Esophagus muscularis mucosa (tissue), 3 donors: ENCODE measurements around the gene RDH16.

ENCODE experiments used
- POLR2A ChIP-seq: fragments of 450-650 bp; IDR thresholded peaks from one replicate; pipeline ENCODE4 v1.6.1; 2017; ENCODE audit warnings: antibody characterized with exemption, moderate library complexity, mild to moderate bottlenecking, low read depth
- POLR2AphosphoS5 ChIP-seq, 2 donors: sonication (generic); formaldehyde crosslinking; IDR thresholded peaks; one replicate each; pipeline ENCODE4 v1.6.1; 2017; ENCODE audit warnings: antibody characterized with exemption in 2 of 2
- TF ChIP-seq, protein P1 (sequence below), 3 experiments: fragments of 200-600 bp in 2 of 3; fragments of 450-650 bp in 1 of 3; sonication (generic) in 2 of 3; IDR thresholded peaks; one replicate each; pipeline ENCODE4 v1.5.1; 2017 to 2019; ENCODE audit warnings: antibody characterized with exemption in 3 of 3, mild to moderate bottlenecking in 2 of 3, moderate library complexity in 1 of 3

DNA sequence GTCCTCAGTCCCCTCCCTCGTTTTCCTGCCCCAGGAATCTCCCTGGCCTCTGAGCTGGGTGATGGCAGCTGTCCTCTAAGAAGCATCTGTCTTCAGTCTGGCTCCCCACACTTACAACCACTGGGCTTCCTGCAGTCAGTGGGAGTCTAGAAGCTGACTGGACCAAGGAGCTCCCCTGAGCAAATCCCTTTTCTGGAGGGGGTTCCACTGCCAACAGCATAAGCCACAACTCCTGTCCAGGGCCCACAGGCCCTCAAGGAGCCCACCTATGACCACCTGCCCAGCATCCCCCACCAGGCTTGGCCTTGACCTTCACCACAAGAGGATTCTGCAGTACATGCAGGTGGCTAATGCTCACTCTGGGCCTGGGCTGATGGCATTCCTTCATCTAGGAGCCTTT, 4.1 kb downstream of the RDH16 start:
- TF ChIP-seq, protein P1, sequence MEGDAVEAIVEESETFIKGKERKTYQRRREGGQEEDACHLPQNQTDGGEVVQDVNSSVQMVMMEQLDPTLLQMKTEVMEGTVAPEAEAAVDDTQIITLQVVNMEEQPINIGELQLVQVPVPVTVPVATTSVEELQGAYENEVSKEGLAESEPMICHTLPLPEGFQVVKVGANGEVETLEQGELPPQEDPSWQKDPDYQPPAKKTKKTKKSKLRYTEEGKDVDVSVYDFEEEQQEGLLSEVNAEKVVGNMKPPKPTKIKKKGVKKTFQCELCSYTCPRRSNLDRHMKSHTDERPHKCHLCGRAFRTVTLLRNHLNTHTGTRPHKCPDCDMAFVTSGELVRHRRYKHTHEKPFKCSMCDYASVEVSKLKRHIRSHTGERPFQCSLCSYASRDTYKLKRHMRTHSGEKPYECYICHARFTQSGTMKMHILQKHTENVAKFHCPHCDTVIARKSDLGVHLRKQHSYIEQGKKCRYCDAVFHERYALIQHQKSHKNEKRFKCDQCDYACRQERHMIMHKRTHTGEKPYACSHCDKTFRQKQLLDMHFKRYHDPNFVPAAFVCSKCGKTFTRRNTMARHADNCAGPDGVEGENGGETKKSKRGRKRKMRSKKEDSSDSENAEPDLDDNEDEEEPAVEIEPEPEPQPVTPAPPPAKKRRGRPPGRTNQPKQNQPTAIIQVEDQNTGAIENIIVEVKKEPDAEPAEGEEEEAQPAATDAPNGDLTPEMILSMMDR (IDR thresholded peaks at IDR 0.05), result no peak
- TF ChIP-seq POLR2A (no peak), POLR2AphosphoS5 (IDR thresholded peaks at IDR 0.05) (no peak)
